Measurements from ENCODE around the gene LAMP5. TPM values are rescaled to one million over a fixed set of nuclear protein-coding genes. Genes with fewer than 3 reads are reported as not detected.

LAMP5 gene
- total and polyA plus RNA-seq, 2 experiments from 2014 or later: 0.21 to 0.29 TPM

DNA sequence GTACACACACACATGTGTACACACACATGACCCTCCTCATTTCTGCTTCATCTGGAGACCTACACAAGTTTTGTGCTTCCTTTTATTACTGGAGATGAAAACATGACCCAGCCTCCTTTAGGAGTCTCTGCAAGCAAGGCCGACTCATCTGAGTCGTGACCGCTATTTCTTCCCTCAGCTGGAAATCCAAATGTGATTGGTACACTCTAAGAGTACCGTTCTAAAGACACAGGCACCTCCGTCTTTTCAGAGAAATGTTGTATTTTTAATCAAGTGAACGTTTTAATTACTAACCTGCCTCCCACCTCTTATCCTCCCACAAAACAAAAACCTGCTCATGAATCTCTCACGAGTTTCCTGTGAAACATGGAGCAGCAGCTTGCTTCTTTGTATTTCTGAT is 63.0 kb downstream of the LAMP5 start:
- H3K27me3 Mint-ChIP-seq (ENCODE audit: insufficient read depth, low read depth, poor library complexity): peaks cover 14% of the 10 kb centered on the region
- no peaks in the 10 kb centered on the region for H3K9me2 ChIP-seq (ENCODE audit: insufficient read depth)
- DNase-seq (ENCODE audit: low spot score) (no peak), ATAC-seq (no peak)
- no peak overlapping the region for H3K4me2 ChIP-seq
- H3K36me3 Mint-ChIP-seq (ENCODE audit: low read depth): 0 out of 3 replicates have a peak, but pooled peaks cover 2% of the 10 kb centered on the region
- no peak overlapping the region for H2AFZ ChIP-seq
- H3K27ac ChIP-seq (ENCODE audit: low read depth): no peak overlapping the region
- H3K9me3 Mint-ChIP-seq: no peaks in the 10 kb centered on the region; the same call in 2 of the 3 replicates
- no peak overlapping the region for H3K4me3 Mint-ChIP-seq
- H4K20me1 ChIP-seq (replicated peaks; ENCODE audit: insufficient read depth): no peaks in the 10 kb centered on the region
- peaks cover 36% of the 10 kb centered on the region for H3K27me3 ChIP-seq (ENCODE audit: insufficient read depth)
- H3F3A ChIP-seq (replicated peaks; ENCODE audit: low read depth): no peaks in the 10 kb centered on the region
- H3K27ac Mint-ChIP-seq: no peak overlapping the region; the same call in none of the 2 replicates
- H3K36me3 ChIP-seq (ENCODE audit: insufficient read depth): no peaks in the 10 kb centered on the region
- no peak overlapping the region for H3K4me3 ChIP-seq
- peaks cover 38% of the 10 kb centered on the region for H3K4me1 ChIP-seq (ENCODE audit: insufficient read depth)
- no peaks in the 10 kb centered on the region for H3K79me2 ChIP-seq (replicated peaks; ENCODE audit: insufficient read depth)
- peaks cover 46% of the 10 kb centered on the region for H3K4me1 Mint-ChIP-seq
- TF ChIP-seq, protein P1, sequence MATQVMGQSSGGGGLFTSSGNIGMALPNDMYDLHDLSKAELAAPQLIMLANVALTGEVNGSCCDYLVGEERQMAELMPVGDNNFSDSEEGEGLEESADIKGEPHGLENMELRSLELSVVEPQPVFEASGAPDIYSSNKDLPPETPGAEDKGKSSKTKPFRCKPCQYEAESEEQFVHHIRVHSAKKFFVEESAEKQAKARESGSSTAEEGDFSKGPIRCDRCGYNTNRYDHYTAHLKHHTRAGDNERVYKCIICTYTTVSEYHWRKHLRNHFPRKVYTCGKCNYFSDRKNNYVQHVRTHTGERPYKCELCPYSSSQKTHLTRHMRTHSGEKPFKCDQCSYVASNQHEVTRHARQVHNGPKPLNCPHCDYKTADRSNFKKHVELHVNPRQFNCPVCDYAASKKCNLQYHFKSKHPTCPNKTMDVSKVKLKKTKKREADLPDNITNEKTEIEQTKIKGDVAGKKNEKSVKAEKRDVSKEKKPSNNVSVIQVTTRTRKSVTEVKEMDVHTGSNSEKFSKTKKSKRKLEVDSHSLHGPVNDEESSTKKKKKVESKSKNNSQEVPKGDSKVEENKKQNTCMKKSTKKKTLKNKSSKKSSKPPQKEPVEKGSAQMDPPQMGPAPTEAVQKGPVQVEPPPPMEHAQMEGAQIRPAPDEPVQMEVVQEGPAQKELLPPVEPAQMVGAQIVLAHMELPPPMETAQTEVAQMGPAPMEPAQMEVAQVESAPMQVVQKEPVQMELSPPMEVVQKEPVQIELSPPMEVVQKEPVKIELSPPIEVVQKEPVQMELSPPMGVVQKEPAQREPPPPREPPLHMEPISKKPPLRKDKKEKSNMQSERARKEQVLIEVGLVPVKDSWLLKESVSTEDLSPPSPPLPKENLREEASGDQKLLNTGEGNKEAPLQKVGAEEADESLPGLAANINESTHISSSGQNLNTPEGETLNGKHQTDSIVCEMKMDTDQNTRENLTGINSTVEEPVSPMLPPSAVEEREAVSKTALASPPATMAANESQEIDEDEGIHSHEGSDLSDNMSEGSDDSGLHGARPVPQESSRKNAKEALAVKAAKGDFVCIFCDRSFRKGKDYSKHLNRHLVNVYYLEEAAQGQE (IDR thresholded peaks at IDR 0.05; ENCODE audit: unreplicated experiment): no peak
- TF ChIP-seq ZNF331 (CRISPR knock-in tag; IDR thresholded peaks at IDR 0.05; ENCODE audit: low read depth) (no peak), CREB1 (CRISPR knock-in tag; IDR thresholded peaks at IDR 0.05; ENCODE audit: low read depth) (no peak), NANOG (IDR thresholded peaks at IDR 0.05; ENCODE audit: borderline replicate concordance) (no peak), POLR2AphosphoS5 (IDR thresholded peaks at IDR 0.05; ENCODE audit: low read depth) (no peak), ZNF114 (CRISPR knock-in tag; IDR thresholded peaks at IDR 0.05) (no peak), EZH2 (IDR thresholded peaks at IDR 0.05; ENCODE audit: low read depth, unreplicated experiment) (no peak), STAT1 (IDR thresholded peaks at IDR 0.05; ENCODE audit: unreplicated experiment) (no peak), JUNB (IDR thresholded peaks at IDR 0.05; ENCODE audit: unreplicated experiment) (no peak), EZH2phosphoT487 (IDR thresholded peaks at IDR 0.05; ENCODE audit: unreplicated experiment) (no peak)
- TF ChIP-seq, protein P2, sequence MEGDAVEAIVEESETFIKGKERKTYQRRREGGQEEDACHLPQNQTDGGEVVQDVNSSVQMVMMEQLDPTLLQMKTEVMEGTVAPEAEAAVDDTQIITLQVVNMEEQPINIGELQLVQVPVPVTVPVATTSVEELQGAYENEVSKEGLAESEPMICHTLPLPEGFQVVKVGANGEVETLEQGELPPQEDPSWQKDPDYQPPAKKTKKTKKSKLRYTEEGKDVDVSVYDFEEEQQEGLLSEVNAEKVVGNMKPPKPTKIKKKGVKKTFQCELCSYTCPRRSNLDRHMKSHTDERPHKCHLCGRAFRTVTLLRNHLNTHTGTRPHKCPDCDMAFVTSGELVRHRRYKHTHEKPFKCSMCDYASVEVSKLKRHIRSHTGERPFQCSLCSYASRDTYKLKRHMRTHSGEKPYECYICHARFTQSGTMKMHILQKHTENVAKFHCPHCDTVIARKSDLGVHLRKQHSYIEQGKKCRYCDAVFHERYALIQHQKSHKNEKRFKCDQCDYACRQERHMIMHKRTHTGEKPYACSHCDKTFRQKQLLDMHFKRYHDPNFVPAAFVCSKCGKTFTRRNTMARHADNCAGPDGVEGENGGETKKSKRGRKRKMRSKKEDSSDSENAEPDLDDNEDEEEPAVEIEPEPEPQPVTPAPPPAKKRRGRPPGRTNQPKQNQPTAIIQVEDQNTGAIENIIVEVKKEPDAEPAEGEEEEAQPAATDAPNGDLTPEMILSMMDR (conservative IDR thresholded peaks at IDR 0.05; ENCODE audit: low read depth in 2 of 2): no peak
- TF ChIP-seq, protein P3, sequence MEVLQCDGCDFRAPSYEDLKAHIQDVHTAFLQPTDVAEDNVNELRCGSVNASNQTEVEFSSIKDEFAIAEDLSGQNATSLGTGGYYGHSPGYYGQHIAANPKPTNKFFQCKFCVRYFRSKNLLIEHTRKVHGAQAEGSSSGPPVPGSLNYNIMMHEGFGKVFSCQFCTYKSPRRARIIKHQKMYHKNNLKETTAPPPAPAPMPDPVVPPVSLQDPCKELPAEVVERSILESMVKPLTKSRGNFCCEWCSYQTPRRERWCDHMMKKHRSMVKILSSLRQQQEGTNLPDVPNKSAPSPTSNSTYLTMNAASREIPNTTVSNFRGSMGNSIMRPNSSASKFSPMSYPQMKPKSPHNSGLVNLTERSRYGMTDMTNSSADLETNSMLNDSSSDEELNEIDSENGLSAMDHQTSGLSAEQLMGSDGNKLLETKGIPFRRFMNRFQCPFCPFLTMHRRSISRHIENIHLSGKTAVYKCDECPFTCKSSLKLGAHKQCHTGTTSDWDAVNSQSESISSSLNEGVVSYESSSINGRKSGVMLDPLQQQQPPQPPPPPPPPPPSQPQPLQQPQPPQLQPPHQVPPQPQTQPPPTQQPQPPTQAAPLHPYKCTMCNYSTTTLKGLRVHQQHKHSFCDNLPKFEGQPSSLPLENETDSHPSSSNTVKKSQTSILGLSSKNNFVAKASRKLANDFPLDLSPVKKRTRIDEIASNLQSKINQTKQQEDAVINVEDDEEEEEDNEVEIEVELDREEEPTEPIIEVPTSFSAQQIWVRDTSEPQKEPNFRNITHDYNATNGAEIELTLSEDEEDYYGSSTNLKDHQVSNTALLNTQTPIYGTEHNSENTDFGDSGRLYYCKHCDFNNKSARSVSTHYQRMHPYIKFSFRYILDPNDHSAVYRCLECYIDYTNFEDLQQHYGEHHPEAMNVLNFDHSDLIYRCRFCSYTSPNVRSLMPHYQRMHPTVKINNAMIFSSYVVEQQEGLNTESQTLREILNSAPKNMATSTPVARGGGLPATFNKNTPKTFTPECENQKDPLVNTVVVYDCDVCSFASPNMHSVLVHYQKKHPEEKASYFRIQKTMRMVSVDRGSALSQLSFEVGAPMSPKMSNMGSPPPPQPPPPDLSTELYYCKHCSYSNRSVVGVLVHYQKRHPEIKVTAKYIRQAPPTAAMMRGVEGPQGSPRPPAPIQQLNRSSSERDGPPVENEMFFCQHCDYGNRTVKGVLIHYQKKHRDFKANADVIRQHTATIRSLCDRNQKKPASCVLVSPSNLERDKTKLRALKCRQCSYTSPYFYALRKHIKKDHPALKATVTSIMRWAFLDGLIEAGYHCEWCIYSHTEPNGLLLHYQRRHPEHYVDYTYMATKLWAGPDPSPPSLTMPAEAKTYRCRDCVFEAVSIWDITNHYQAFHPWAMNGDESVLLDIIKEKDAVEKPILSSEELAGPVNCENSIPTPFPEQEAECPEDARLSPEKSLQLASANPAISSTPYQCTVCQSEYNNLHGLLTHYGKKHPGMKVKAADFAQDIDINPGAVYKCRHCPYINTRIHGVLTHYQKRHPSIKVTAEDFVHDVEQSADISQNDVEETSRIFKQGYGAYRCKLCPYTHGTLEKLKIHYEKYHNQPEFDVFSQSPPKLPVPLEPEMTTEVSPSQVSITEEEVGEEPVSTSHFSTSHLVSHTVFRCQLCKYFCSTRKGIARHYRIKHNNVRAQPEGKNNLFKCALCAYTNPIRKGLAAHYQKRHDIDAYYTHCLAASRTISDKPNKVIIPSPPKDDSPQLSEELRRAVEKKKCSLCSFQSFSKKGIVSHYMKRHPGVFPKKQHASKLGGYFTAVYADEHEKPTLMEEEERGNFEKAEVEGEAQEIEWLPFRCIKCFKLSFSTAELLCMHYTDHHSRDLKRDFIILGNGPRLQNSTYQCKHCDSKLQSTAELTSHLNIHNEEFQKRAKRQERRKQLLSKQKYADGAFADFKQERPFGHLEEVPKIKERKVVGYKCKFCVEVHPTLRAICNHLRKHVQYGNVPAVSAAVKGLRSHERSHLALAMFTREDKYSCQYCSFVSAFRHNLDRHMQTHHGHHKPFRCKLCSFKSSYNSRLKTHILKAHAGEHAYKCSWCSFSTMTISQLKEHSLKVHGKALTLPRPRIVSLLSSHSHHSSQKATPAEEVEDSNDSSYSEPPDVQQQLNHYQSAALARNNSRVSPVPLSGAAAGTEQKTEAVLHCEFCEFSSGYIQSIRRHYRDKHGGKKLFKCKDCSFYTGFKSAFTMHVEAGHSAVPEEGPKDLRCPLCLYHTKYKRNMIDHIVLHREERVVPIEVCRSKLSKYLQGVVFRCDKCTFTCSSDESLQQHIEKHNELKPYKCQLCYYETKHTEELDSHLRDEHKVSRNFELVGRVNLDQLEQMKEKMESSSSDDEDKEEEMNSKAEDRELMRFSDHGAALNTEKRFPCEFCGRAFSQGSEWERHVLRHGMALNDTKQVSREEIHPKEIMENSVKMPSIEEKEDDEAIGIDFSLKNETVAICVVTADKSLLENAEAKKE (CRISPR knock-in tag; IDR thresholded peaks at IDR 0.05): no peak
- TF ChIP-seq, protein P4, sequence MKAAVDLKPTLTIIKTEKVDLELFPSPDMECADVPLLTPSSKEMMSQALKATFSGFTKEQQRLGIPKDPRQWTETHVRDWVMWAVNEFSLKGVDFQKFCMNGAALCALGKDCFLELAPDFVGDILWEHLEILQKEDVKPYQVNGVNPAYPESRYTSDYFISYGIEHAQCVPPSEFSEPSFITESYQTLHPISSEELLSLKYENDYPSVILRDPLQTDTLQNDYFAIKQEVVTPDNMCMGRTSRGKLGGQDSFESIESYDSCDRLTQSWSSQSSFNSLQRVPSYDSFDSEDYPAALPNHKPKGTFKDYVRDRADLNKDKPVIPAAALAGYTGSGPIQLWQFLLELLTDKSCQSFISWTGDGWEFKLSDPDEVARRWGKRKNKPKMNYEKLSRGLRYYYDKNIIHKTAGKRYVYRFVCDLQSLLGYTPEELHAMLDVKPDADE (IDR thresholded peaks at IDR 0.05): no peak

Measured in GM23338 (cell line).